Right renal cortex interstitium (tissue), 3 donors: Measurements from ENCODE around the gene KCNT2. TPM values are rescaled to one million over a fixed set of nuclear protein-coding genes. Genes with fewer than 3 reads are reported as not detected.
"Not testable (repeated sequence)": the region's sequence is repeated elsewhere in the genome, so short reads cannot be mapped to it uniquely, and the experiment has no call there.

Experiments used
- DNase-seq, 3 donors: peaks; one replicate each; pipeline ENCODE4 v3.0.0-alpha.2; 2013; ENCODE audit warnings: low read depth in 3 of 3, low spot score in 2 of 3
- polyA plus RNA-seq, 3 donors: library from polyadenylated mRNA; unstranded; fragments of 120-200 nt; gene quantifications; one replicate each; pipeline ENCODE4 v1.2.1, GENCODE V29; 2013; ENCODE audit not compliant: insufficient read length in 3 of 3

The KCNT2 gene
- 10 to 100 TPM in 2 of 3 donors, 1 to 10 TPM in 1; 8.4 to 10.5 (median 10.0) TPM for polyA plus RNA-seq

DNA sequence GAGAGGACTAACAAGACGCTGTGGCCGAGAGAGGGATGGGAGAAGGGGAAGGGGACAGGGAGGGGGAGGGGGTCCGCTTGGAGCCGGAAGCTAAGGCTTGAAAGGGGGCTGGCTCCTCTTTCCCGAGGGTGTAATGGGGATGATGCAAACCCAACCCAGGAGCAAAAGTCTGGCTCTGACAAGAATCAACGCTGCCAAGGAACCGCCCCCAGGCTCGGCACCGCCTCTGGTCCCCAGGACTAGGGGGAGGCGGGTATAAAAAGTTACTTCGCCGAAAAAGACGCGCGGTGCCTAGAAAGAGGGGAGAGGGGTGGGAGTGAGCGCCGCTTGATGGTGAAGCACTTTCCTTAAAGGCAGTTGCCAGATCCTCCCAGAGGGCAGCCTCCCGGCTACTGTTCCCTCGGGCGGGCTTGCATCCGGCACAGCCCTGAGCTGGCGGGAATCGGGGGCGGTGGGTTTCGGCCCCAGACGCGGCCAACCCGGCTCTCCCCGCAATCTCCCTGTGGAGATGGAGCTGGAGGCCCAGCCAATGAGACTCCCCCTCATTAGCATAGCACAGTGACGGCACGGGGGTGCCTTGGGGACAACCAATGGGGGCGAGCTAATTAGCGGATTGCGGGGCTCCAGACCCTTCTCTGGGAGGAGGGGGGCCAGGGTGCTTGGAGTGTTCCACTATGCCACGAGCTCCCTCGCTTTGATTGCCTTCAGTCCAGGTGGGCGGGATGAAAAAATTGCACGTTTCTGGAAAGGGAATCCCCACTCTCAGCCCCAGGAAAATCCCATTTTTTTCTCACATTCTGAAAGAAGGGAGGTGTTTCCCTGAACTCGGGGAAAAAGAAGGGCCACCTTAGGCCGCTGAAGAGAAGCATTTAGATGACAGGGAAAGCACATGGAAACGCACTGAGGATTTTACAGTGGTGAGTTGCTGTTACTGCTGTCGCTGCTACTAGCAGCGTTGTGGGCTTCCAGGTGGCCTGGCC, at the start of gene KCNT2:
KCNT2 (minus strand) TSS at position 51 of the 980 bp plus-strand sequence. CDS start 131 bp downstream, outside the sequence.
- peak; percentile 73 to 80 (median 76) for DNase-seq

GRCh38 chr1:196655494-196655893, 47.3 kb upstream of the KCNT2 start:
- DNase-seq = no peak

GRCh38 chr1:196655071-196655470, 46.8 kb upstream of the KCNT2 start:
- DNase-seq = no peak

DNA sequence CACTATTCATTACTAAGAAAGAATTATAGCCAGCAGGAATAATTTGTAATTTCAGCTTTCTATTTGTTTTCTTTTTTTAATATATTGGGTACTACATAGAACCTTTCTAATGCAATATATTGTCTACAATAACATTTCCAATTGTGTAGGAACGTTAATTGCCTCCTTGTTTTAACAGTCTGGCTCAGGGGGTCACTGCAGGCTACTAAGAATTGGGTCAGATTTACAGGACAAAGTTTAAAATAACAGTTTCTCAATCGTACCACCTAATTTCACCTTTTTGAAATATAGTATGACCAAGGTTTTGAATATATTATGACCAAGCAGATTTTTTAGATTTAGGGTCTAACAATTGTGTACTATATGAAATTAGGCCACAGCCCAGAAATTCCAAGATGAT, 46.0 kb upstream of the KCNT2 start:
- DNase-seq = no peak

DNA sequence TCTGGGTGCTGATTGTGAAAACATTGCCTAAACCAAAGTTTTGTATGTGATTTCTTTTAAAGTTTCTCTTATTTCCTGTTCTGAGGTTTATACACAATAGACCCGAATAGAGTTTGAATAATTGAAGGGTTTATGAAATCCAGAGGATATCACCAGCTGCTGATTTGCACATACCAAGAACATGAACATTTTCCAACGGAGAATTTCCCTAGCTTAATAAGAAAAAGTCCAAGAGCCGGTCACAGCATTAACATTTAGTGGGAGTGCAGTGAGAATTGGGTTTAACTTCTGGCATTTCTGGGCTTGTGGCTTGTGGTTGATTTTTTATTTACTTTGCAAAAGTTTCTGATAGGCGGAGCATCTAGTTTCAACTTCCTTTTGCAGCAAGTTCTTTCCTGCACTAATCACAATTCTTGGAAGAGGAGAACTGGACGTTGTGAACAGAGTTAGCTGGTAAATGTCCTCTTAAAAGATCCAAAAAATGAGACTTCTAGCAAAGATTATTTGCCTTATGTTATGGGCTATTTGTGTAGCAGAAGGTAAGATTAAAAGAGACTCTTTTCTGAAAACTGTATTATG, 43.5 kb upstream of the KCNT2 start, which contains the start of gene CFH:
CFH (plus strand) TSS at position 407 of the 579 bp plus-strand sequence; CDS start at position 482, 75 bp downstream.
- peak in 2 of 3 donors; percentile 8 to 18 for DNase-seq

GRCh38 chr1:196651079-196651478, 42.8 kb upstream of the KCNT2 start:
- DNase-seq = no peak

DNA sequence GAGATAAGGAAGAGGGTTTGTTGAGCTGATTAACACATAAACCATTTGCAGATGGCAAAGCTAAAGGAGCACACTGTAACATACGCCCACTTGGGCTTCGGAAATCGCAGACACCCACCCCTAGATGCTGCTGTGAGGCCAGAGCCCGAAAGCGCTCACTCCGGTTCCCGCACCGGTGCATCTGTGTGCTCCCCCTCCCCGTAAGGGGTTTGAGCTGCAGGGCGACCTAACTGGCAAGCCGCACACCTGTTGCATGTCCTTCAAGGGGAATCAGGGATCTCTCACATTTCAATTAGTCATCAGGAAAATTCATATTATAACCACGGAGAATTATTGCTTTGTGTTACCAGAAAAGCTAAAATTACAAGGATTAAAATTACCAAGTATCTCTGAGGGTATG, 42.2 kb upstream of the KCNT2 start:
- DNase-seq = no peak

- no peak for DNase-seq
These were observed 41.8 kb upstream of the KCNT2 start for GRCh38 chr1:196649990-196650389.

- no peak for DNase-seq
These were observed 32.7 kb upstream of the KCNT2 start for GRCh38 chr1:196640976-196641375.

DNA sequence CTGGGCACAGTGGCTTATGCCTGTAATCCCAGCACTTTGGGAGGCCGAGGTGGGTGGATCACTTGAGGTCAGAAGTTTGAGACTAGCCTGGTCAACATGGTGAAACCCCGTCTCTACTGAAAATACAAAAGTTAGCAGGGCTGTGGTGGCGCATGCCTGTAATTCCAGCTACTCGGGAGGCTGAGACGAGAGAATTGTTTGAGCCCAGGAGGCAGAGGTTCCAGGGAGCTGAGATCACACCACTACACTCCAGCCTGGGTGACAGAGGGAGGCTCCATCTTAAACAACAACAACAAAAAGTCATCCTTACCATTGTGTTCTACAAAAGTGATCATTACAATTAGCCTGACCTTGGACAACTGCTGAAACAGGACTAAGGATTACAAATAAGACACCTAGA, 31.1 kb upstream of the KCNT2 start:
- DNase-seq = not testable (repeated sequence)

- DNase-seq = no peak
These were observed 30.2 kb upstream of the KCNT2 start for GRCh38 chr1:196638466-196638865.

DNA sequence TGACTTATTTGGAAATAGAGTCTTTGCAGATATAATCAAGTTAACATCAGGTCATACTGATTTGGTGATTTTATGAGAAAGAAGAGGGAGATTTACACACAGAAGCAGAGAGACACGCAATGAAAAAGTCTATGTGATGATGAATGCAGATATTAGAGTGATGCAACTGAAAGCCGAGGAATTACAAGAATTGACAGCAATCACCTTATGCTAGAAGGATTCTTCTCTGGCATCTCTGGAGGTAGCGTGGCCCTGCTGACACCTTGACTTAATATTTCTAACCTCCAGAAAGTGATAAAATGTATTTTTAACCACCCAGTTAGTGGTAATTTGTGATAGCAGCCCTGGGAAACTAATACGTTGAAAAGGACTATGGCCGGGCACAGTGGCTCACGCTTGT, 29.4 kb upstream of the KCNT2 start:
- no peak for DNase-seq

- no peak for DNase-seq
These were observed 20.6 kb upstream of the KCNT2 start for GRCh38 chr1:196628838-196629237.

DNA sequence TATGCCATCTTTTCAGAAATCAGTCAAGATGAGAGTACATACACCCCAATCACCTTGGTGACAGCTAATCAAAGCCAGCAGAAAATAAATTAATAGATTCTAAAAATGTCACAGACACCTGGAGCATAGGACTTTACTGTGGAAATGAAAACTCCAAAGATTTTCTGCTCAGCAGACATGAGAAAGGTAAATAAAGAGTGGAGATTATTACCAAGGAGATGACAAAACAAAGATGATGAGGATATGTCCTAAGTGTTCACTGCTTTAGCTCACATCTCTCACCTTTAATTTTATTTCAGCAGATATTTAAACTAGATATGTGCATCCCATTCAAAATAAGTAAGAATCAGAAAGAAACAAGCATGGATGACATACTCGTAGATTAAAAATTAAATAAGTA, 14.8 kb upstream of the KCNT2 start:
- DNase-seq = no peak

GRCh38 chr1:196619721-196620120, 11.5 kb upstream of the KCNT2 start:
- DNase-seq = no peak

- no peak for DNase-seq
These were observed 3.6 kb upstream of the KCNT2 start for GRCh38 chr1:196611873-196612272.

DNA sequence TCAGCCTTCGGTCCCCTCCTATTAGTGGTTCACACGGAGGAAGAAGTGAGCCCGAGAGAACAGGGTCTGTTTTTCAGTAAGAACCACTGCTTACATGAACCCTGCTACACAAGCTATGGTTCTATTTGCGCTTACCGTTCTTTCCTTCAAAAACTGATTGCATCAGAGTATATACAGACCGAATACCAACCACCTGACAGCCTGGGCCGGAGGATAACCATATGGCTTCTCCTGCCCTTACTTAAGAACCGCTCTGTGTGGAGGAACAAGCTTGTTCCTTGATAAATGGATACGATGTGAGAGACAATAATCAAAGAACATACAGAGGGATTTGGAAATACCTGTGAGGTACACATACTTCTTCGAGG, 1.1 kb upstream of the KCNT2 start:
- DNase-seq = no peak

GRCh38 chr1:196607981-196608380, 259 bp downstream of the KCNT2 start:
- peak in 1 of 3 donors; percentile 23 for DNase-seq

DNA sequence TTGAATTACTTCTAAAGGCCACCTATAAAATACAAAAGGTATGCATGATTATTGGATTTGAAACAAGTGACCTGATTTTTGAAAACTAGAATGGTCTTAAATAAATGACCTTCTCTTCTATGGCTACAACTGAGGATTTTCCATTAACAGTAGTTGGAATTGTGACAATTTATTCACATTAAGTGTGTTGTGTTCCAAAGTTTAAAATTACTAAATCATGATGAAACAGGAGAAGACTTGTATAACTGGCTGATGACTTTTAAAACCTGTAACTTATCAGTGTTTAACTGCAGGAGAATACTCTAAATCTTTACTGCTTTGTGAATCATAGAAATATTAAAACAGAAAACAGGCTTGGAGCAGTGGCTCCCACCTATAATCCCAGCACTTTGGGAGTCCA, 4.6 kb downstream of the KCNT2 start:
- no peak for DNase-seq

GRCh38 chr1:196598942-196599748, 9.1 kb downstream of the KCNT2 start:
- DNase-seq = no peak

DNA sequence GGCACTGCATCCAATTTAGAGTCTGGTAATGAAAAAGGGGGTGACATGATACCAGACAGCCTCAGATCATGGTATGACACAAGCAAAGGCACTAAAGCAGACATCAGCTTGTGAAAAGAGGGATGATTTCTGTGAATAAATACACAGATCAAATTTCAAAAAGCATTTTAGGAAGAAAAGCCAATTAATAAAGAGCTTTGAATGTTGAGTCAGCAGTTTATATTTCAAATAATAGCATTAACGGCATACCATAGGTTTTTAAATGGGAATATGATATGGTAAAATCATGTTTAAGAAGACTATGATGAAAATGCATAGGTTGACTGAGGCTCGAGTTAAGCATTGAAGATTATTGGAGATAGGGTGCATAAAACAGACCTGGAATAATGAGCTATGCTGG, 13.5 kb downstream of the KCNT2 start:
- DNase-seq = no peak
